ENCODE measurements around the gene SRSF12.
"Not testable (repeated sequence)": the region's sequence is repeated elsewhere in the genome, so short reads cannot be mapped to it uniquely, and the experiment has no call there.

DNA sequence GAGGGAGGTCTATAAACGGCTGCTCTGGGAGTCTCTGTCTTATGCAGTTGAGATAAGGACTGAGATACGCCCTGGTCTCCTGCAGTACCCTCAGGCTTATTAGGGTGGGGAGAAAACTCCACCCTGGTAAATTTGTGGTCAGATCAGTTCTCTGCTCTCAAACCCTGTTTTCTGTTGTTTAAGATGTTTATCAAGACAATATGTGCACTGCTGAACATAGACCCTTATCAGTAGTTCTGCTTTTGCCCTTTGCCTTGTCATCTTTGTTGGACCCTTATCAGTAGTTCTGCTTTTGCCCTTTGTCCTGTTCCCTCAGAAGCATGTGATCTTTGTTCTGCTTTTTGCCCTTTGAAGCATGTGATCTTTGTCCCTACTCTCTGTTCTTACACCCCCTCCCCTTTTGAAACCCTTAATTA is 10.4 kb upstream of the SRSF12 start:
- not testable (repeated sequence) for TF ChIP-seq CTCF (conservative IDR thresholded peaks at IDR 0.05); ZFX (IDR thresholded peaks at IDR 0.05)
